Neural progenitor cell (in vitro differentiated cells): ENCODE measurements around the gene PRG2.

Source experiments
- EZH2 ChIP-seq: fragments of 200-600 bp; sonication (generic); IDR thresholded peaks from 2 replicates; pipeline ENCODE4 v1.6.1; 2017; ENCODE audit warnings: antibody characterized with exemption, mild to moderate bottlenecking, moderate library complexity
- EZH2phosphoT487 ChIP-seq: fragments of 200-600 bp; sonication (generic); IDR thresholded peaks from 2 replicates; pipeline ENCODE4 v1.6.1; 2017; ENCODE audit warnings: antibody characterized with exemption
- TF ChIP-seq, protein P1 (sequence below): fragments of 200-600 bp; sonication (generic); IDR thresholded peaks from 2 replicates; pipeline ENCODE4 v1.5.1; 2017; ENCODE audit warnings: antibody characterized with exemption, mild to moderate bottlenecking

DNA sequence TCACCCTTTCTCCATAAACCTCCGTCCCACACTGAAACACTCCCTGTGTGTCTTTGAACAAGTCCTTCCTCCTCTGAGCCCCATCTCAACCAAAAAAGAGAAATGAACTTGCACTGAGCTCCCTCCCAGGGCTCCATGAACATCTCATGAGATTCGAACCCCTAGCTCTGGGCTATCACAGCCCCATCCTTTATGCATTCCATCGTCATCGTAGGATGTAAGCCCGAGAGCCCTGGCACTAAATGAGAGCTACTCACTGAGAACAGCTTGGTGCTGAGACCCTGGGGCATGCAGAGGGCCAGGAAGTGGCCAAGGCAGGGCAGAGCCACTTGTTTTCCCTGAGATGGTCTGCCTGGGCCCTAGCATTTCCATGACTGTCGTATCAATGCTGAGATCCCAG lies 49.3 kb upstream of the PRG2 start:
- TF ChIP-seq, protein P1, sequence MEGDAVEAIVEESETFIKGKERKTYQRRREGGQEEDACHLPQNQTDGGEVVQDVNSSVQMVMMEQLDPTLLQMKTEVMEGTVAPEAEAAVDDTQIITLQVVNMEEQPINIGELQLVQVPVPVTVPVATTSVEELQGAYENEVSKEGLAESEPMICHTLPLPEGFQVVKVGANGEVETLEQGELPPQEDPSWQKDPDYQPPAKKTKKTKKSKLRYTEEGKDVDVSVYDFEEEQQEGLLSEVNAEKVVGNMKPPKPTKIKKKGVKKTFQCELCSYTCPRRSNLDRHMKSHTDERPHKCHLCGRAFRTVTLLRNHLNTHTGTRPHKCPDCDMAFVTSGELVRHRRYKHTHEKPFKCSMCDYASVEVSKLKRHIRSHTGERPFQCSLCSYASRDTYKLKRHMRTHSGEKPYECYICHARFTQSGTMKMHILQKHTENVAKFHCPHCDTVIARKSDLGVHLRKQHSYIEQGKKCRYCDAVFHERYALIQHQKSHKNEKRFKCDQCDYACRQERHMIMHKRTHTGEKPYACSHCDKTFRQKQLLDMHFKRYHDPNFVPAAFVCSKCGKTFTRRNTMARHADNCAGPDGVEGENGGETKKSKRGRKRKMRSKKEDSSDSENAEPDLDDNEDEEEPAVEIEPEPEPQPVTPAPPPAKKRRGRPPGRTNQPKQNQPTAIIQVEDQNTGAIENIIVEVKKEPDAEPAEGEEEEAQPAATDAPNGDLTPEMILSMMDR: no peak
- TF ChIP-seq EZH2 (no peak), EZH2phosphoT487 (no peak)
